GM12873 (cell line): ENCODE data around the gene CPNE2.

ENCODE experiments used
- TF ChIP-seq, protein P1 (sequence below): IDR thresholded peaks from 2 replicates; pipeline ENCODE4 v1.5.1; 2012; ENCODE audit warnings: low read depth, mild to moderate bottlenecking, moderate library complexity, low read length, control low read depth; ENCODE audit not compliant: insufficient read depth; ENCODE audit errors: missing control alignments

Gene CPNE2

GRCh38 chr16:57191056-57191571 is 98.7 kb downstream of the CPNE2 start:
- TF ChIP-seq, protein P1, sequence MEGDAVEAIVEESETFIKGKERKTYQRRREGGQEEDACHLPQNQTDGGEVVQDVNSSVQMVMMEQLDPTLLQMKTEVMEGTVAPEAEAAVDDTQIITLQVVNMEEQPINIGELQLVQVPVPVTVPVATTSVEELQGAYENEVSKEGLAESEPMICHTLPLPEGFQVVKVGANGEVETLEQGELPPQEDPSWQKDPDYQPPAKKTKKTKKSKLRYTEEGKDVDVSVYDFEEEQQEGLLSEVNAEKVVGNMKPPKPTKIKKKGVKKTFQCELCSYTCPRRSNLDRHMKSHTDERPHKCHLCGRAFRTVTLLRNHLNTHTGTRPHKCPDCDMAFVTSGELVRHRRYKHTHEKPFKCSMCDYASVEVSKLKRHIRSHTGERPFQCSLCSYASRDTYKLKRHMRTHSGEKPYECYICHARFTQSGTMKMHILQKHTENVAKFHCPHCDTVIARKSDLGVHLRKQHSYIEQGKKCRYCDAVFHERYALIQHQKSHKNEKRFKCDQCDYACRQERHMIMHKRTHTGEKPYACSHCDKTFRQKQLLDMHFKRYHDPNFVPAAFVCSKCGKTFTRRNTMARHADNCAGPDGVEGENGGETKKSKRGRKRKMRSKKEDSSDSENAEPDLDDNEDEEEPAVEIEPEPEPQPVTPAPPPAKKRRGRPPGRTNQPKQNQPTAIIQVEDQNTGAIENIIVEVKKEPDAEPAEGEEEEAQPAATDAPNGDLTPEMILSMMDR = no peak

GRCh38 chr16:57192146-57192545 is 99.8 kb downstream of the CPNE2 start:
- TF ChIP-seq, protein P1 = no peak

DNA sequence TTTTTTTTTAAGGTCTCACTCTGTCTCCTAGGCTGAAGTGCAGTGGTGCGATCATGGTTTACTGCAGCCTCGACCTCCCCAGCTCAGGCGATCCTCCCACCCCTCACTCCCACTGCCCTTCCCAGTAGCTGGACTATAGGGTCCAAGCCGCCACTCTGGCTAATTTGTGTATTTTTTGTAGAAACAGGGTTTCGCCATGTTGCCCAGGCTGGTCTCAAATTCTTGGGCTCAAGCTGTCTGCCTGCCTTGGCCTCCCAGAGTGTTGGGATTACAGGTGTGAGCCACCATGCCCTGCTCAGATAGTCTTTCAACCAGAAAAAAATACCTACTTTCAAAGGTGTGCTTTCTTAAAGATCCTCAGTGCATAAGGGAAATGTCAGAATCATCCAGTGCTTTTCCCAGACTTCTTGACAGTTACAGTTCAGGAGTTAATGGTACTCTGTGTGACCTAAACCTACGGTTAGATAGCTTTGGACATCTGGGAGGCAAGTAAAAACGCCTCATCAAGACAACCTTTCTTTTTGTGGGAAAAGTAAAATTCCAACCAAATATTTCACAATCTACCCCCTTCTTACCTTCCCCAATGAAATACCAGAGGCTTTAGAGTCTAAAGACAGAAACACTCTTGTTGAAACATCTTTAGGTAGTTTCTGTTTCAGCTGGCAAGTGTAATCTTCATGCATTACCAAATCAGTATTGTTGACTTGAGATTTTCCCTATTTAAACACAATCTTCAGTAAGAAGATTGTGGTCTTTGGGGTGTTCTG is 100.5 kb downstream of the CPNE2 start:
- TF ChIP-seq, protein P1 = no peak

- TF ChIP-seq, protein P1 = no peak
Observed at GRCh38 chr16:57194512-57194911, 102.1 kb downstream of the CPNE2 start.

- TF ChIP-seq, protein P1 = no peak
Observed at GRCh38 chr16:57196286-57196685, 103.9 kb downstream of the CPNE2 start.

GRCh38 chr16:57196753-57197152 is 104.4 kb downstream of the CPNE2 start:
- TF ChIP-seq, protein P1 = no peak
